ENCODE results near the gene ASNSD1. TPM values are rescaled to one million over a fixed set of nuclear protein-coding genes. Genes with fewer than 3 reads are reported as not detected.
"Not testable (repeated sequence)": the region's sequence is repeated elsewhere in the genome, so short reads cannot be mapped to it uniquely, and the experiment has no call there.

ASNSD1 gene
- total RNA-seq, 1 donor from 2014 or later, result 37.5 TPM

- TF ChIP-seq CTCF (IDR thresholded peaks at IDR 0.05; ENCODE audit: unreplicated experiment), result no peak
- Mint-ChIP-seq H3K9me3 (peaks cover 26% of the 10 kb centered on the region), H3K27me3 (ENCODE audit: low read depth) (no peaks in the 10 kb centered on the region), H3K4me1 (peaks cover 16% of the 10 kb centered on the region), H3K27ac (no peak overlapping the region), H3K36me3 (peaks cover 24% of the 10 kb centered on the region), H3K4me3 (no peak overlapping the region)
- DNase-seq (ENCODE audit: low spot score in 2 of 2, unreplicated experiment in 2 of 2), result no peak
These were observed 20.6 kb downstream of the ASNSD1 start for GRCh38 chr2:189681903-189682302.

GRCh38 chr2:189683348-189683747 lies 22.1 kb downstream of the ASNSD1 start:
- Mint-ChIP-seq H3K4me3 (no peak overlapping the region), H3K27me3 (ENCODE audit: low read depth) (no peaks in the 10 kb centered on the region), H3K9me3 (peaks cover 15% of the 10 kb centered on the region), H3K4me1 (peaks cover 16% of the 10 kb centered on the region), H3K36me3 (peaks cover 13% of the 10 kb centered on the region), H3K27ac (no peak overlapping the region)
- TF ChIP-seq CTCF (IDR thresholded peaks at IDR 0.05; ENCODE audit: unreplicated experiment), result no peak
- DNase-seq (ENCODE audit: low spot score in 2 of 2, unreplicated experiment in 2 of 2), result no peak

- peaks cover under 1% of the 10 kb centered on the region for H3K36me3 Mint-ChIP-seq
- no peak for TF ChIP-seq CTCF (IDR thresholded peaks at IDR 0.05; ENCODE audit: unreplicated experiment)
- H3K9me3 Mint-ChIP-seq, result peaks cover under 1% of the 10 kb centered on the region
- no peak overlapping the region for H3K4me3 Mint-ChIP-seq
- no peak for DNase-seq (ENCODE audit: low spot score in 2 of 2, unreplicated experiment in 2 of 2)
- H3K4me1 Mint-ChIP-seq, result peaks cover 16% of the 10 kb centered on the region
- H3K27me3 Mint-ChIP-seq (ENCODE audit: low read depth), result no peaks in the 10 kb centered on the region
- no peak overlapping the region for H3K27ac Mint-ChIP-seq
These were observed 23.6 kb downstream of the ASNSD1 start for GRCh38 chr2:189684811-189685210.

GRCh38 chr2:189685540-189686229 lies 24.4 kb downstream of the ASNSD1 start:
- TF ChIP-seq CTCF (IDR thresholded peaks at IDR 0.05; ENCODE audit: unreplicated experiment), result no peak
- Mint-ChIP-seq H3K27ac (peak overlapping the region; percentile 39), H3K9me3 (no peaks in the 10 kb centered on the region), H3K4me1 (peaks cover 16% of the 10 kb centered on the region), H3K4me3 (no peak overlapping the region), H3K36me3 (peaks cover 2% of the 10 kb centered on the region), H3K27me3 (ENCODE audit: low read depth) (no peaks in the 10 kb centered on the region)
- peak in 1 of 2 experiments; percentile 46 for DNase-seq (ENCODE audit: low spot score in 2 of 2, unreplicated experiment in 2 of 2)

GRCh38 chr2:189687796-189688195 lies 26.5 kb downstream of the ASNSD1 start:
- H3K4me1 Mint-ChIP-seq, result peaks cover 16% of the 10 kb centered on the region
- H3K27ac Mint-ChIP-seq; H3K36me3 Mint-ChIP-seq; H3K4me3 Mint-ChIP-seq; H3K9me3 Mint-ChIP-seq; H3K27me3 Mint-ChIP-seq (ENCODE audit: low read depth); DNase-seq (ENCODE audit: low spot score in 2 of 2, unreplicated experiment in 2 of 2): not testable (repeated sequence)

- H3K27ac Mint-ChIP-seq, result no peak overlapping the region
- no peaks in the 10 kb centered on the region for H3K27me3 Mint-ChIP-seq (ENCODE audit: low read depth)
- H3K4me3 Mint-ChIP-seq, result no peak overlapping the region
- peaks cover 3% of the 10 kb centered on the region for H3K4me1 Mint-ChIP-seq
- DNase-seq (ENCODE audit: low spot score in 2 of 2, unreplicated experiment in 2 of 2), result no peak
- peaks cover 3% of the 10 kb centered on the region for H3K36me3 Mint-ChIP-seq
- H3K9me3 Mint-ChIP-seq, result no peaks in the 10 kb centered on the region
- no peak for TF ChIP-seq CTCF (IDR thresholded peaks at IDR 0.05; ENCODE audit: unreplicated experiment)
These were observed 35.0 kb downstream of the ASNSD1 start for GRCh38 chr2:189696223-189696622.

Data from mesothelial cell of epicardium (in vitro differentiated cells).